ENCODE results near the gene ABLIM1. TPM values are rescaled to one million over a fixed set of nuclear protein-coding genes. Genes with fewer than 3 reads are reported as not detected.

The ABLIM1 gene
- total and polyA plus RNA-seq, 4 experiments from 2014 or later, result 129 to 202 (median 188) TPM

DNA sequence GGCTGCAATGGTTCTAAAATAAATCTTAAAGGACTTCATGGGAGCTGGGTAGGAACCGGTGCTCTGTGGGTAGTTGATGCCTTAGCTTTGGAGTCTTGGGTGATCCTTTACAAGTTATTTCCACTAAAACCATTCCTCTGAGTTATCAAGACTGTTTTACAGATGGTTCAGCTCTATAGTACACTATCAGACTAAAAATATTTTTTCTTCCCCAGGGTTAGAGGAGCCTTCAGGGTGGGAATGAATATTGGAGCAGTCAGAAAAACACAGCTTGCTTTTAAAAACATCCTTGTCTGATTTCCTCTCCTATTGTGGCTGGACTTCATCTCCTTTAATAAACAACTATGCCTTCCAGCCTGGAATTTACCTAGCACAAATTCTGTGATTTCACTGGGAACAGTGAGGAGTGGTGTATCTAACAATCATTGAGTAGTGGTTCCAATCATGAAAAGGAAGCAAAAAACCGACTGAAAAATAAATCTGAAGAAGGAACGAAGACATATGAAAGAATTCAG lies 151.1 kb downstream of the ABLIM1 start:
- Mint-ChIP-seq H3K9me3 (no peaks in the 10 kb centered on the region), H3K36me3 (peaks cover 32 to 41% of the 10 kb centered on the region in 2 donors), H3K4me1 (peaks cover 57 to 87% (median 73%) of the 10 kb centered on the region in 4 donors), H3K4me3 (peak overlapping the region in 2 of 8 donors; percentile 20 to 54), H3K27ac (peak overlapping the region in 6 of 7 donors; percentile 25 to 74 (median 52)), H3K27me3 (no peaks in the 10 kb centered on the region)
- Histone ChIP-seq H3K9me3 (ENCODE audit: control insufficient read depth in 1 of 2, low read length in 2 of 2) (no peaks in the 10 kb centered on the region), H3K27me3 (ENCODE audit: insufficient read depth, low read length) (no peaks in the 10 kb centered on the region), H3K36me3 (ENCODE audit: insufficient read depth, low read length) (peaks cover 3% of the 10 kb centered on the region), H3K27ac (ENCODE audit: low read depth, low read length) (no peak overlapping the region), H3K4me3 (ENCODE audit: low read length in 2 of 2) (no peak overlapping the region), H3K4me1 (ENCODE audit: insufficient read depth, low read length) (peaks cover 77% of the 10 kb centered on the region)
- intact Hi-C loops (cut with micrococcal nuclease), result no loop called here
- no peak for DNase-seq
- ChIA-PET CTCF (ENCODE audit: partially characterized antibody) (interaction anchor here (1.1 to 1.4 kb wide), 3 partner anchors 13 to 46 kb away, joined by 3 to 4 read pairs (median 3); no protein-coding TSS in a partner anchor), POLR2A (ENCODE audit: partially characterized antibody) (interaction anchor here (1.0 to 1.7 kb wide), 4 partner anchors 9 to 37 kb away, joined by 3 to 4 read pairs (median 3); no protein-coding TSS in a partner anchor)

GRCh38 chr10:114504769-114505579 lies 153.1 kb downstream of the ABLIM1 start:
- peaks cover 26 to 37% of the 10 kb centered on the region in 2 donors for H3K36me3 Mint-ChIP-seq
- Histone ChIP-seq H3K27ac (ENCODE audit: low read depth, low read length) (no peak overlapping the region), H3K36me3 (ENCODE audit: insufficient read depth, low read length) (no peaks in the 10 kb centered on the region), H3K4me1 (ENCODE audit: insufficient read depth, low read length) (peaks cover 86% of the 10 kb centered on the region), H3K27me3 (ENCODE audit: insufficient read depth, low read length) (no peaks in the 10 kb centered on the region), H3K4me3 (ENCODE audit: low read length in 2 of 2) (no peak overlapping the region), H3K9me3 (ENCODE audit: control insufficient read depth in 1 of 2, low read length in 2 of 2) (no peaks in the 10 kb centered on the region)
- POLR2A ChIA-PET (ENCODE audit: partially characterized antibody), result interaction anchor here (0.9 to 8.9 kb wide), 4 partner anchors 9 to 40 kb away, joined by 3 to 110 read pairs (median 4); no protein-coding TSS in a partner anchor
- no peak for DNase-seq
- H3K9me3 Mint-ChIP-seq, result no peaks in the 10 kb centered on the region
- no peaks in the 10 kb centered on the region for H3K27me3 Mint-ChIP-seq
- H3K4me3 Mint-ChIP-seq, result peak overlapping the region in 2 of 8 donors; percentile 16 to 33
- peak overlapping the region in 5 of 7 donors; percentile 14 to 67 (median 59) for H3K27ac Mint-ChIP-seq
- peaks cover 64 to 93% (median 83%) of the 10 kb centered on the region in 4 donors for H3K4me1 Mint-ChIP-seq
- intact Hi-C loops (cut with micrococcal nuclease), result no loop called here
- CTCF ChIA-PET (ENCODE audit: partially characterized antibody), result interaction anchor here (1.7 to 1.8 kb wide), 2 partner anchors 13 to 48 kb away, joined by 4 to 6 read pairs; no protein-coding TSS in a partner anchor

- peaks cover 65 to 94% (median 85%) of the 10 kb centered on the region in 4 donors for H3K4me1 Mint-ChIP-seq
- CTCF ChIA-PET (ENCODE audit: partially characterized antibody), result interaction anchor here (1.0 to 2.1 kb wide), 3 partner anchors 30 to 284 kb away, joined by 3 to 13 read pairs (median 4); no protein-coding TSS in a partner anchor
- Histone ChIP-seq H3K27me3 (ENCODE audit: insufficient read depth, low read length) (no peaks in the 10 kb centered on the region), H3K4me1 (ENCODE audit: insufficient read depth, low read length) (peaks cover 84% of the 10 kb centered on the region), H3K36me3 (ENCODE audit: insufficient read depth, low read length) (no peaks in the 10 kb centered on the region), H3K27ac (ENCODE audit: low read depth, low read length) (no peak overlapping the region), H3K9me3 (ENCODE audit: control insufficient read depth in 1 of 2, low read length in 2 of 2) (no peaks in the 10 kb centered on the region), H3K4me3 (ENCODE audit: low read length in 2 of 2) (no peak overlapping the region)
- intact Hi-C loops (cut with micrococcal nuclease), result no loop called here
- no peaks in the 10 kb centered on the region for H3K9me3 Mint-ChIP-seq
- H3K4me3 Mint-ChIP-seq, result peak overlapping the region in 4 of 8 donors; percentile 33 to 63 (median 43)
- H3K27ac Mint-ChIP-seq, result peak overlapping the region in 6 of 7 donors; percentile 37 to 94 (median 80)
- H3K27me3 Mint-ChIP-seq, result no peaks in the 10 kb centered on the region
- POLR2A ChIA-PET (ENCODE audit: partially characterized antibody), result interaction anchor here (0.9 to 8.9 kb wide), 3 partner anchors 8 to 40 kb away, joined by 3 to 110 read pairs (median 85); no protein-coding TSS in a partner anchor
- no peak for DNase-seq
- H3K36me3 Mint-ChIP-seq, result peaks cover 12 to 30% of the 10 kb centered on the region in 2 donors
Observed at GRCh38 chr10:114502074-114502473, 156.0 kb downstream of the ABLIM1 start.

DNA sequence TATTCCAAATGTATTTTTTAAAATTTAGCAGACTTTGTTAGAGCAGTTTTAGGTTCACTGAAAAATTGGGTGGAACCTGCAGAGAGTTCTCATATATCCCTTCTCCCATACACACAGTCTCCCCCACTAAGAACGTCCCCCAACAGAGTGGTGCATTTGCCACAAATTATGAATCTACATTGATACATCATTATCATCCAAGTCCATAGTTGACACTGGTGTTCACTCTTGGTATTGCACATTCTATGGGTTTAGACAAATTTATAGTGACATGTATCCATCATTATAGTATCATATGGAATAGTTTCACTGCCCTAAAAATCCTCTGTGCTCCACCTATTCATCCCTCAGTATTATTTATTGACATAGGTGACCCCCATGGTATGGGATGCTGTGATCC lies 156.4 kb downstream of the ABLIM1 start:
- no peak overlapping the region for H3K27ac ChIP-seq (ENCODE audit: low read depth, low read length)
- Mint-ChIP-seq H3K9me3 (no peaks in the 10 kb centered on the region), H3K27me3 (no peaks in the 10 kb centered on the region), H3K36me3 (peaks cover 12 to 28% of the 10 kb centered on the region in 2 donors), H3K4me3 (peak overlapping the region in 4 of 8 donors; percentile 33 to 63 (median 43)), H3K27ac (peak overlapping the region in 6 of 7 donors; percentile 37 to 94 (median 80)), H3K4me1 (peaks cover 65 to 94% (median 85%) of the 10 kb centered on the region in 4 donors)
- DNase-seq, result no peak
- no peaks in the 10 kb centered on the region for H3K9me3 ChIP-seq (ENCODE audit: control insufficient read depth in 1 of 2, low read length in 2 of 2)
- H3K4me1 ChIP-seq (ENCODE audit: insufficient read depth, low read length), result peaks cover 84% of the 10 kb centered on the region
- intact Hi-C loops (cut with micrococcal nuclease), result no loop called here
- H3K27me3 ChIP-seq (ENCODE audit: insufficient read depth, low read length), result no peaks in the 10 kb centered on the region
- H3K4me3 ChIP-seq (ENCODE audit: low read length in 2 of 2), result no peak overlapping the region
- ChIA-PET CTCF (ENCODE audit: partially characterized antibody) (interaction anchor here (0.6 to 2.1 kb wide), 3 partner anchors 10 to 412 kb away, joined by 3 to 13 read pairs (median 5); no protein-coding TSS in a partner anchor), POLR2A (ENCODE audit: partially characterized antibody) (interaction anchor here (0.9 to 8.9 kb wide), 3 partner anchors 8 to 41 kb away, joined by 3 to 110 read pairs (median 85); no protein-coding TSS in a partner anchor)
- H3K36me3 ChIP-seq (ENCODE audit: insufficient read depth, low read length), result no peaks in the 10 kb centered on the region

DNA sequence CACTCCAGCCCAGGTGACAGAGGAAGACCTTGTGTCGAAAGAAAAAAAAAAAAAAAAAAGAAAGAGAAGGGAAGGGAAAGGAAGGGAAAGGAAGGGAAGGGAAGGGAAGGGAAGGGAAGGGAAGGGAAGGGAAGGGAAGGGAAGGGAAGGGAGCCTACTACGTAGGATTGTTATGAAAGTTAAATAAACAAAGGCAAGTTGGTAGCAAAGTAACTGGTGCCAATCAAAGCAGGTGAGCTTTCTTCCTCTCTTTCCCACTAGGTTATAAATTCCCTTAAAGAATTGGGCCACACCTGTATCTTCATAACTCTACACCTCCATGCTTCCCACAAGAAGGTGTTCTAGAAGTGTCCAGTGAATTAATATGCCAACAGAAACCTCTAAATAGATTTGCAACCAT lies 157.4 kb downstream of the ABLIM1 start:
- Histone ChIP-seq H3K27ac (ENCODE audit: low read depth, low read length) (no peak overlapping the region), H3K36me3 (ENCODE audit: insufficient read depth, low read length) (no peaks in the 10 kb centered on the region), H3K27me3 (ENCODE audit: insufficient read depth, low read length) (no peaks in the 10 kb centered on the region), H3K4me1 (ENCODE audit: insufficient read depth, low read length) (peaks cover 79% of the 10 kb centered on the region), H3K4me3 (ENCODE audit: low read length in 2 of 2) (no peak overlapping the region), H3K9me3 (ENCODE audit: control insufficient read depth in 1 of 2, low read length in 2 of 2) (no peaks in the 10 kb centered on the region)
- peak overlapping the region in 4 of 8 donors; percentile 1 to 61 (median 30) for H3K4me3 Mint-ChIP-seq
- H3K27me3 Mint-ChIP-seq, result no peaks in the 10 kb centered on the region
- peaks cover 7 to 28% of the 10 kb centered on the region in 2 donors for H3K36me3 Mint-ChIP-seq
- POLR2A ChIA-PET (ENCODE audit: partially characterized antibody), result interaction anchor here (0.7 to 8.9 kb wide), 3 partner anchors 8 to 42 kb away, joined by 3 to 110 read pairs (median 85); no protein-coding TSS in a partner anchor
- peaks cover 63 to 94% (median 82%) of the 10 kb centered on the region in 4 donors for H3K4me1 Mint-ChIP-seq
- CTCF ChIA-PET (ENCODE audit: partially characterized antibody), result interaction anchor here (0.7 to 2.1 kb wide), 11 partner anchors 9 to 321 kb away, joined by 3 to 13 read pairs (median 3); partner anchors contain the start of gene FHIP2A
- intact Hi-C loops (cut with micrococcal nuclease), result loop anchor here (1.0 kb wide), 1 partner anchor 25 kb away; no protein-coding TSS in a partner anchor
- no peak for DNase-seq
- H3K9me3 Mint-ChIP-seq, result no peaks in the 10 kb centered on the region
- peak overlapping the region; percentile 57 to 93 (median 87) for H3K27ac Mint-ChIP-seq

DNA sequence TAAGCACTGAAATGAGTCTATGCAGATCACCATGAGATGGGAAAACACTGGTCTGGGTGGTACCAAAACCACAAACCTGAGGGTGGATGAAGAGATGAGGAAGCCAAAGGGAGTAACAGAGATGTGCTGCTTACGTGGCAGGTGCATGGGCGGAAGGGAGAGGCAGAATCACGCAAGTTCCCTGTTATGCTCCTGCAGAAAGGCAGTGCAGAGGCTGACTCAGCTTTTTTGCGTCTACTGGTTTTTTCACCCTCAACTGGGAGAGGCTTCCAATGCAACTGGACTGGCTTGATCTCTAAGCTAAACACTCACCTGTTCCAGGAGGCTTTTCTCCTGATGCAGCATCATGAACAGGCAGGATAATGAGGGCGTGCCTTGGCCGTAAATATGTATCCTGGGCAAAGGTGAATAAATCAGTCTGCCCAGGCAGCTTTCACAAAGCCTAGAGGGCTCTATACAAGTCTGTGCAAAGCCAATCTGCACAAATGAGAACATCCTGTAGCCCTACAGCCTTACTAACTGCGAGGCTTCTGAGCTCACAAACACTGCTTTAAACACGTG lies 158.4 kb downstream of the ABLIM1 start:
- peaks cover 82% of the 10 kb centered on the region for H3K4me1 ChIP-seq (ENCODE audit: insufficient read depth, low read length)
- intact Hi-C loops (cut with micrococcal nuclease), result loop anchor here (1.0 kb wide), 1 partner anchor 26 kb away; no protein-coding TSS in a partner anchor
- DNase-seq, result peak; percentile 44 to 70 (median 59)
- CTCF ChIA-PET (ENCODE audit: partially characterized antibody), result interaction anchor here (0.7 to 2.1 kb wide), 13 partner anchors 18 to 50 kb away, joined by 3 to 13 read pairs (median 3); no protein-coding TSS in a partner anchor
- no peaks in the 10 kb centered on the region for H3K9me3 ChIP-seq (ENCODE audit: control insufficient read depth in 1 of 2, low read length in 2 of 2)
- Mint-ChIP-seq H3K4me3 (peak overlapping the region; percentile 36 to 75 (median 57)), H3K27me3 (no peaks in the 10 kb centered on the region), H3K4me1 (peaks cover 63 to 94% (median 82%) of the 10 kb centered on the region in 4 donors), H3K36me3 (peaks cover 9 to 34% of the 10 kb centered on the region in 2 donors), H3K27ac (peak overlapping the region; percentile 70 to 93 (median 87)), H3K9me3 (peaks cover 0 to 2% (median 0%) of the 10 kb centered on the region in 8 donors)
- POLR2A ChIA-PET (ENCODE audit: partially characterized antibody), result interaction anchor here (0.7 to 8.9 kb wide), 4 partner anchors 9 to 43 kb away, joined by 3 to 110 read pairs (median 44); no protein-coding TSS in a partner anchor
- H3K36me3 ChIP-seq (ENCODE audit: insufficient read depth, low read length), result no peaks in the 10 kb centered on the region
- no peak overlapping the region for H3K4me3 ChIP-seq (ENCODE audit: low read length in 2 of 2)
- H3K27ac ChIP-seq (ENCODE audit: low read depth, low read length), result peak overlapping the region; percentile 49
- no peaks in the 10 kb centered on the region for H3K27me3 ChIP-seq (ENCODE audit: insufficient read depth, low read length)

Measured in CD4-positive, alpha-beta memory T cell (primary cell).